ENCODE measurements around the gene KAT7. TPM values are rescaled to one million over a fixed set of nuclear protein-coding genes. Genes with fewer than 3 reads are reported as not detected.
A peak's percentile ranks its signal among the peaks of the same experiment; 100 is the strongest.

KAT7 gene
- total and polyA plus RNA-seq, 11 donors, result 10.1 to 80.9 (median 52.7) TPM

- WGBS, 4 donors, result 57 to 65% (median 63%) methylated on average over 3 of the region's 3 CpGs
- Histone ChIP-seq H3K4me1 (peaks cover 0 to 75% (median 32%) of the 10 kb centered on the region in 12 donors), H3K36me3 (peaks cover 0 to 6% (median 0%) of the 10 kb centered on the region in 9 donors), H3K27me3 (no peaks in the 10 kb centered on the region), H3K4me3 (no peak overlapping the region), H3K27ac (peak overlapping the region in 9 of 12 donors; percentile 13 to 73 (median 51)), H3K9me3 (no peaks in the 10 kb centered on the region)
- ATAC-seq (peak; percentile 8 to 68 (median 58)), DNase-seq (no peak)
- intact Hi-C loops (cut with DNase I), result no loop called here
- TF ChIP-seq POLR2A (IDR thresholded peaks at IDR 0.05) (no peak), CTCF (IDR thresholded peaks at IDR 0.05) (no peak)
These were observed 36.0 kb upstream of the KAT7 start for GRCh38 chr17:49752508-49752907.

GRCh38 chr17:49753959-49754391 lies 34.5 kb upstream of the KAT7 start:
- Histone ChIP-seq H3K27ac (peak overlapping the region in 5 of 12 donors; percentile 8 to 73 (median 37)), H3K4me1 (peaks cover 0 to 67% (median 34%) of the 10 kb centered on the region in 12 donors), H3K4me3 (no peak overlapping the region), H3K27me3 (no peaks in the 10 kb centered on the region), H3K9me3 (no peaks in the 10 kb centered on the region), H3K36me3 (peaks cover 0 to 11% (median 0%) of the 10 kb centered on the region in 9 donors)
- peak in 3 of 5 donors; percentile 41 to 84 (median 72) for DNase-seq
- intact Hi-C loops (cut with DNase I), result no loop called here
- TF ChIP-seq CTCF (IDR thresholded peaks at IDR 0.05) (no peak), POLR2A (IDR thresholded peaks at IDR 0.05) (no peak)
- peak; percentile 24 to 88 (median 72) for ATAC-seq
- 44 to 57% (median 52%) methylated on average over 8 of the region's 8 CpGs for WGBS, 4 donors

- TF ChIP-seq CTCF (IDR thresholded peaks at IDR 0.05) (no peak), POLR2A (IDR thresholded peaks at IDR 0.05) (no peak)
- Histone ChIP-seq H3K36me3 (peaks cover 0 to 7% (median 0%) of the 10 kb centered on the region in 9 donors), H3K27me3 (no peaks in the 10 kb centered on the region), H3K9me3 (no peaks in the 10 kb centered on the region), H3K4me3 (no peak overlapping the region), H3K27ac (peak overlapping the region in 1 of 12 donors; percentile 24), H3K4me1 (peaks cover 0 to 66% (median 41%) of the 10 kb centered on the region in 12 donors)
- WGBS, 4 donors, result 75 to 77% (median 76%) methylated on average over 4 of the region's 4 CpGs
- DNase-seq (no peak), ATAC-seq (no peak)
- intact Hi-C loops (cut with DNase I), result loop anchor here in 1 of 10 donors (5.0 kb wide), 1 partner anchor 33 kb away; no protein-coding TSS in a partner anchor
These were observed 32.7 kb upstream of the KAT7 start for GRCh38 chr17:49755663-49756283.

GRCh38 chr17:49756323-49757150 lies 31.9 kb upstream of the KAT7 start:
- Histone ChIP-seq H3K27ac (peak overlapping the region in 3 of 12 donors; percentile 37 to 45 (median 44)), H3K4me1 (peaks cover 0 to 74% (median 46%) of the 10 kb centered on the region in 12 donors)
- TF ChIP-seq CTCF (IDR thresholded peaks at IDR 0.05) (no peak), POLR2A (IDR thresholded peaks at IDR 0.05) (no peak)

More at GRCh38 chr17:49756323-49757150, 31.9 kb upstream of the KAT7 start:
- DNase-seq (no peak), ATAC-seq (no peak)
- no peaks in the 10 kb centered on the region for H3K9me3 ChIP-seq
- no peak overlapping the region for H3K4me3 ChIP-seq
- intact Hi-C loops (cut with DNase I), result loop anchor here in 1 of 10 donors (5.0 kb wide), 1 partner anchor 34 kb away; no protein-coding TSS in a partner anchor
- H3K36me3 ChIP-seq, result peaks cover 0 to 7% (median 0%) of the 10 kb centered on the region in 9 donors
- WGBS, 4 donors, result 80 to 88% (median 85%) methylated on average over 9 of the region's 9 CpGs
- H3K27me3 ChIP-seq, result no peaks in the 10 kb centered on the region

All from heart left ventricle (tissue), 16 donors.